HG03565 (cell line): ENCODE measurements around the gene ING3.

Experiments
- ATAC-seq: cut with Tn5 transposase; IDR thresholded peaks from one replicate; pipeline ENCODE4 v1.9.1; 2021; ENCODE audit warnings: mild to moderate bottlenecking, moderate library complexity; ENCODE audit not compliant: unreplicated experiment

The ING3 gene

GRCh38 chr7:121023683-121024511 lies 73.3 kb downstream of the ING3 start:
- no peak for ATAC-seq

- ATAC-seq: no peak
Observed at GRCh38 chr7:121024611-121025010, 74.0 kb downstream of the ING3 start.

DNA sequence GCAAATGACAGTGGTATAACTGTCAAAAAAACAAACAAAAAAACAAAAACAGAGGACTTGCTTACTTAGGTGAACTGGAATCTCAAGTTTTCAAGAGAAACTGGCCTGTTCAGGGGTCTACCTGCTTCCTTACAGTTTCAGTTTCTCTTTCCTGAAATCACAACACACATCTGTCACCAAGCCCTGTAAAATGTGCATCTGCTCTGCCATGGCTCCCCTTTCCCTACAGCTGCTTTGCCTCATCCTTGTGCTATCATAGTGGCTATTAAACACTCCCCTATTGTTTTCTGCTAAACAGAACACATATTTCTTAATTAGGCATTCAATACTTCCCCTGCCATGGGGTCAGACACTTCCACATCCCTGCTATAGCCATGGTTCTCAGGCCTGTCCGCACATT lies 75.6 kb downstream of the ING3 start:
- no peak for ATAC-seq

GRCh38 chr7:121026577-121027111 lies 76.1 kb downstream of the ING3 start:
- ATAC-seq: no peak
